22Rv1 (cell line): ENCODE measurements around the gene SLC4A3.

Experiments used
- H3K27ac ChIP-seq: fragments of 450-650 bp; 2 replicates; pipeline ENCODE4 v1.5.1; 2017
- ZFX ChIP-seq: fragments of 450-650 bp; IDR thresholded peaks from 2 replicates; pipeline ENCODE4 v1.6.1; 2017; ENCODE audit warnings: antibody characterized with exemption, borderline replicate concordance
- TF ChIP-seq, protein P1 (sequence below): fragments of 450-650 bp; IDR thresholded peaks from 2 replicates; pipeline ENCODE4 v1.5.1; 2017; ENCODE audit warnings: mild to moderate bottlenecking

Gene SLC4A3

DNA sequence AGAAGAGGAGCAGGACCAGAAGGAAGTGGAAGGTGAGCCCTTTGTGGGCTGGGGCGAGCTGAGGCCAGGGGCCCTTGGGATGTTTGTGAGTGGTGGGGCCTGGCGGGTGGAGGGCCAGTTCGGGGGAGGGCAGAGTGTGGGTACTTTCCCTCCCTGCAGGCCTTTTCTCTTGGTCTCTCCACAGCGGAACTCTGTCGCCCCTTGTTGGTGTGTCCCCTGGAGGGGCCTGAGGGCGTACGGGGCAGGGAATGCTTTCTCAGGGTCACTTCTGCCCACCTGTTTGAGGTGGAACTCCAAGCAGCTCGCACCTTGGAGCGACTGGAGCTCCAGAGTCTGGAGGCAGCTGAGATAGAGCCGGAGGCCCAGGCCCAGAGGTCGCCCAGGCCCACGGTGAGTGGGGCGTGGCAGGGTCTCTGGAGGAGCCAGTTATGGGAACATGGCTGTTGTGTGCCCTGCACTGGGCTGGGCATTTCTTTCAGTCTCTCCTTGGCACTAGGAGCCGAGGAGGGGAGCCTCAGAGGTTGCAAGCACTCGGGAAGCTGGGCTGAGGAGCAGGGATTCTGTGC, 18.9 kb upstream of the SLC4A3 start:
- no peak overlapping the region for H3K27ac ChIP-seq
- TF ChIP-seq ZFX = no peak
- TF ChIP-seq, protein P1, sequence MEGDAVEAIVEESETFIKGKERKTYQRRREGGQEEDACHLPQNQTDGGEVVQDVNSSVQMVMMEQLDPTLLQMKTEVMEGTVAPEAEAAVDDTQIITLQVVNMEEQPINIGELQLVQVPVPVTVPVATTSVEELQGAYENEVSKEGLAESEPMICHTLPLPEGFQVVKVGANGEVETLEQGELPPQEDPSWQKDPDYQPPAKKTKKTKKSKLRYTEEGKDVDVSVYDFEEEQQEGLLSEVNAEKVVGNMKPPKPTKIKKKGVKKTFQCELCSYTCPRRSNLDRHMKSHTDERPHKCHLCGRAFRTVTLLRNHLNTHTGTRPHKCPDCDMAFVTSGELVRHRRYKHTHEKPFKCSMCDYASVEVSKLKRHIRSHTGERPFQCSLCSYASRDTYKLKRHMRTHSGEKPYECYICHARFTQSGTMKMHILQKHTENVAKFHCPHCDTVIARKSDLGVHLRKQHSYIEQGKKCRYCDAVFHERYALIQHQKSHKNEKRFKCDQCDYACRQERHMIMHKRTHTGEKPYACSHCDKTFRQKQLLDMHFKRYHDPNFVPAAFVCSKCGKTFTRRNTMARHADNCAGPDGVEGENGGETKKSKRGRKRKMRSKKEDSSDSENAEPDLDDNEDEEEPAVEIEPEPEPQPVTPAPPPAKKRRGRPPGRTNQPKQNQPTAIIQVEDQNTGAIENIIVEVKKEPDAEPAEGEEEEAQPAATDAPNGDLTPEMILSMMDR = no peak

DNA sequence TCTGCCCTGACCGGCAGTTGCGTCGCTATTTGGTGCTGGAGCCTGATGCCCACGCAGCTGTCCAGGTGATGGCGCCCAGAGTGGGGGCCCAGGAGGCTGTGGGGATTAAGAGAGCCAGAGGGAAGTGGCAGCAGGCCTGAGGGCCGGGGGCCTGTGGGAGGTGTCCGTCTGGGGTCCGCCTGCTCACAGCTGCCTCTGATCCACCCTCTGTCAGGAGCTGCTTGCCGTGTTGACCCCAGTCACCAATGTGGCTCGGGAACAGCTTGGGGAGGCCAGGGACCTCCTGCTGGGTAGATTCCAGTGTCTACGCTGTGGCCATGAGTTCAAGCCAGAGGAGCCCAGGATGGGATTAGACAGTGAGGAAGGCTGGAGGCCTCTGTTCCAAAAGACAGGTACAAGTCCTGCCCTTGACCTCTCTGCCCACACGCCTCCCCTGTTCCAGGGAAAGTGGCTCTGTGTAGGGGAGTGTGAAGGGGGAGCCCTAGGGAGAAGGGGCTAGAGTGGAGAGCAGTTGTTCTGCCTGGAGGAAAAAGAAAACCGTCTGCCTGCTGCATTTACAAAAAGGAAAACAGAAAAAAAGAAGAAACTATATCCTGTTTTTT, 18.2 kb upstream of the SLC4A3 start:
- TF ChIP-seq, protein P1 = no peak
- TF ChIP-seq ZFX = no peak

GRCh38 chr2:219611306-219611705, 16.1 kb upstream of the SLC4A3 start:
- TF ChIP-seq ZFX = no peak
- TF ChIP-seq, protein P1 = no peak
- H3K27ac ChIP-seq = no peak overlapping the region

More for the DNA sequence above, 18.2 kb upstream of the SLC4A3 start:
- no peak overlapping the region for H3K27ac ChIP-seq

GRCh38 chr2:219611866-219612576, 15.4 kb upstream of the SLC4A3 start:
- no peak overlapping the region for H3K27ac ChIP-seq
- TF ChIP-seq, protein P1 = no peak
- no peak for TF ChIP-seq ZFX

DNA sequence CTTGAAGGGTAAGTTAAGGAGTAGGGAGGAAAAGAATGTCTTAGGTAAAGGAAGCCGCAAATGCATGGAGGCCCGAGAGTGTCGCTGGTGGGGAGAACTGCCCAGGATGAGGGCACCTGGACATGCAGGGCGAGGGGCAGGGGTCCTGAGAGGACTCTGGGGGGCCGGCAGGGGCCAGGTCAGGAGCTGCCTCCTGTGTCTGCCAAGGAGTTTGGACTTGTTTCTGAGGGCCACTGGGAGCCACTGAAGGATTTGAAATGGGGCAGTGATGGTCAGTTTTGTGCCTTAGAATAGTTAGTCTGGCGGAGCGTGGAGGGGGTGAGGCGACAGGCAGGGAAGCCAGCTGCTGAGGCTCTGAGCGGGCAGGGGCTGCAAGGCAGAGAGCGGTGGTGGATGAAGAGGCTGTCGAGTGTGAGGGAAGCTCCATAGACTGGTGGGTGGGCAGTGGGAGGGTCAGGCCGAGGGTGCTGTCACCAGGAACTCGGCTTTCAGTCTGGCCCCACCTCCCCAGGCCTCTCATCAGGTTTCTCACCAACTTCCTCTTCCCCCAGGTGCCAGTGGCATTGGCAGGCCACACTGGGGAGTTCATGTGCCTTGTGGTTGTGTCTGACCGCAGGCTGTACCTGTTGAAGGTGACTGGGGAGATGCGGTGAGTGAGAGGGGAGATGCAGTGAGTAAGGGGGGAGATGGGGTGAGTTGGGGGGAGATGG, 14.7 kb upstream of the SLC4A3 start:
- TF ChIP-seq, protein P1 = no peak
- TF ChIP-seq ZFX = no peak
- H3K27ac ChIP-seq = no peak overlapping the region

- TF ChIP-seq, protein P1 = no peak
- H3K27ac ChIP-seq = no peak overlapping the region
These were observed 13.9 kb upstream of the SLC4A3 start for GRCh38 chr2:219613461-219614070.
